Psoas muscle (tissue), 8 donors: ENCODE measurements around the gene ZCCHC3. TPM values are rescaled to one million over a fixed set of nuclear protein-coding genes. Genes with fewer than 3 reads are reported as not detected.

Experiments used
- ATAC-seq, 4 donors: fragments of 200-7000 bp; cut with Tn5 transposase; one replicate each; pipeline ENCODE4 v1.9.1; 2020; ENCODE audit warnings: moderate library complexity in 3 of 4, mild to moderate bottlenecking in 2 of 4
- DNase-seq, 2 donors: peaks; one replicate each; pipeline ENCODE4 v3.0.0-alpha.2; 2020
- H3K27ac ChIP-seq: fragments of 200-600 bp; one replicate; pipeline ENCODE4 v1.8.0; 2022
- H3K27me3 ChIP-seq, 3 donors: fragments of 200-600 bp in 1 of 3; one replicate each; pipeline versions ENCODE4 v1.6.1 to v1.8.0; 2013 to 2022; ENCODE audit warnings: low read length in 2 of 3, mild to moderate bottlenecking in 2 of 3, moderate library complexity in 1 of 3; ENCODE audit not compliant: insufficient read depth in 3 of 3
- H3K36me3 ChIP-seq, 2 donors: fragments of 200-600 bp in 1 of 2; one replicate each; pipeline versions ENCODE4 v1.6.1 to v1.8.0; 2013 to 2022; ENCODE audit warnings: low read depth in 1 of 2, mild to moderate bottlenecking in 1 of 2, moderate library complexity in 1 of 2; ENCODE audit not compliant: insufficient read depth in 1 of 2
- H3K4me1 ChIP-seq: fragments of 200-600 bp; one replicate; pipeline ENCODE4 v1.8.0; 2022
- H3K4me3 ChIP-seq: fragments of 200-600 bp; one replicate; pipeline ENCODE4 v1.8.0; 2022; ENCODE audit warnings: mild to moderate bottlenecking
- H3K9me3 ChIP-seq: fragments of 200-600 bp; one replicate; pipeline ENCODE4 v1.8.0; 2022
- WGBS, 3 donors: extraction: QIAGEN DNeasy Blood & Tissue Kit; methylation state at CpG; one replicate each; pipeline versions ENCODE4 v1.1.6 to v1.1.7; 2013; 5-methylcytosine and 5-hydroxymethylcytosine counted together
- intact Hi-C, 2 donors: fragments of 100-400 bp; cut with DNase I; formaldehyde crosslinking; loops; one replicate each; pipeline versions ENCODE4 v1.11.0 to v1.14.2; 2022
- polyA plus RNA-seq, 3 donors: library from polyadenylated mRNA; stranded (reverse); fragments of 200-250 nt; gene quantifications; one replicate each; pipeline ENCODE4 v1.2.3, GENCODE V29; 2013
- total RNA-seq, 4 donors: library from RNA; stranded (reverse); fragmentation: NEBNext Ultra II Directional in 2 of 4; extraction: Animal tissue kit (Norgen Biotek cat#: 25700) in 2 of 4; gene quantifications; one replicate each; pipeline versions ENCODE4 v1.2.1 to v1.2.4, GENCODE V29; 2021 to 2023
- TF ChIP-seq, protein P1 (sequence below): fragments of 200-600 bp; IDR thresholded peaks from one replicate; pipeline ENCODE4 v1.8.0; 2022; ENCODE audit warnings: antibody characterized with exemption
- donor health status: healthy with polysubstance abuse.
- donor health status: DM: no; HTN: no; CAD: no; lungs with moderate emphysema.
- donor health status: Bipolar disorder and iron deficiency.
- donor health status: healthy.
- donor health status: DM: yes; HTN: yes; CAD: no.
- donor health status: DM: no; HTN: no; CAD: no.
- donor health status: DM: no; HTN: no; CAD: no.
- donor health status: DM: yes; HTN: yes; CAD: no.

The ZCCHC3 gene
- total and polyA plus RNA-seq, 7 donors: 6.8 to 10.2 (median 9.3) TPM

DNA sequence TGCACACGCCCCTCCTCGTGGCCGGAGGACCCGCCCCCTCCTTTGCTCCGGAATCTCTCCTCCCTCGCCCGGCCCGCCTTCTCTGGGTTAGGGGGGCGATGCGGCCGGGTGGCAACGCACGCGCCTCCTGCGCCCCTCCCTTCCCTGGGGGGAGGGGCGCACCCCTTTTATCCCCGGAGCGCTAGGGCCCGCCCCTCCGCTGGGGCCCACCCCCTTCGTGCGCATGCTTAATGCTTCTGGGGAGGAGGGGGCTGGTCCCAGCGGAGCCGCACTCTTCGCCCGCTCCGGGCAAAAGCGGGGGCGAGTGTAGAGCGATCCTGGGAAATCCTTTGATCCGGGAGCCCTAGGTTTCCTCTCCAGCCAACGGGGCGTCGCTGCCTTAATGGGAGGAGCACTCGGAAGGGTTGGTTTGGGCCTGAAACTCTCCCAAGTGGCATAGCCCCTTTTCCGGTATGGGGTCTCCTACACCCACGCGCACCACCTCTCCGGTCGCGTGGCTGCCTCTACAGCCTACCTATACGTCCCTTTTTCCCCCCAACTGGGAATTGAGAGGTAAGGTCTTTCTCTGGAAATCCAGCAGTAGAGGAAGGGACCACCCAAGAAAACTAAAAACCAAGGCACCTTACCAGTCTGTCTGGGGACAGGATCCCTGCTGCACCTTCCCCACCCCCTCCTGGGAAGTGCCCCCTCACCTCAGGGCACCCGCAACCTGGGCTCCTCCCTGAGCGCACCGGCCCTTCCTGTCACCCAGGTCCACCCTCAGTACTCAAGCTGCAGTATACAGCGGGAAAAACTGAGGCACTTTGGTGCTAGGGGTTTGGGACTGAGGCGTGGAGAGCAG is 30.0 kb downstream of the ZCCHC3 start:
- WGBS, 3 donors: 11 to 17% (median 13%) methylated on average over 41 to 47 of the region's 47 CpGs
- intact Hi-C loops: no loop called here

DNA sequence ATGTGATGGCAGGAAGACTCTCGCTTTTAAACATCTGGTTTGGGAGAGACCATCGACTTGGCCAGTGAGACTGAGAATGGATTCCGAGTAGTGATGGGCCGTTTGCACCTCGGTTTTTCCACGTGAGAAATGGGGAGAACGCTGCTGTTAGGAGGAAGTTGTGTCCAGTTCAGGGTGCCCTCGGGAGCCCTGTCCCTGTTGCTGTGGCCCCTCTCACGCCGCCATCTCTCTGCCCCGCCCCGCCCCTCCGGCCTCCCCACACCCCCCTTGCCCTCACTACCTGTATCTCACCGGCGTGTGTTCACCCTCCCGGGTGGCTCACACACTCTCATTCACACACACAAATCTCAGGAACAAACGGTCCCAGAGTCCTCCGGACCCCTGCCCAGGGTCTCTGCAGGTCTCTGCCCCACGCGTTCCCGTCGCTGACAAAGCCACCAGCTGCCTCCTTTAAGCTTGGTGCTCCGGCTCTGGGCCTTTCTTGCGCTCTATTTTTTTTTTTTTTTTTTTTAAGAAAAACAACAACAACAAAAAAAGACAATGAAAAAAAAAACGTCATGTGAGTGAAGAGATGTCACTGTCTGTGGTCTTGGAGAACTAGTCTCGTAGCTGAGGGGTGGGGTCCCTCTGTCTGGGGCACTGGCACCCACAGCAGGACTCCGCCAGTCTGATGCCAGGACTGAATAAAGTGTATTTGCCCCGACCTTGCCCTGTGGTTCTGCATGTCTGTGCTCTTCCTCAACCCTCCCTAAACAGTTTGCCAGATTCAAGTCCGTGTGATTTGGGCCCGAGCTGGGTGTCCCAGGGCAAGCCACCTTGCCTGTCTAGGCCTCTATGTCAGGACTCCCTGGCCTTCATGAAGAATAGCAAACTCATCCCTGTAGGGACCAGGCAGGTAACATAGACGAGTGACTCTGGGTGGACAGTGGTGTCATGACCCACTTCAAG is 30.9 kb downstream of the ZCCHC3 start:
- H3K27ac ChIP-seq: peak overlapping the region; percentile 58
- H3K27me3 ChIP-seq: no peaks in the 10 kb centered on the region
- peaks cover 5% of the 10 kb centered on the region for H3K4me1 ChIP-seq
- DNase-seq (no peak), ATAC-seq (no peak)
- TF ChIP-seq, protein P1, sequence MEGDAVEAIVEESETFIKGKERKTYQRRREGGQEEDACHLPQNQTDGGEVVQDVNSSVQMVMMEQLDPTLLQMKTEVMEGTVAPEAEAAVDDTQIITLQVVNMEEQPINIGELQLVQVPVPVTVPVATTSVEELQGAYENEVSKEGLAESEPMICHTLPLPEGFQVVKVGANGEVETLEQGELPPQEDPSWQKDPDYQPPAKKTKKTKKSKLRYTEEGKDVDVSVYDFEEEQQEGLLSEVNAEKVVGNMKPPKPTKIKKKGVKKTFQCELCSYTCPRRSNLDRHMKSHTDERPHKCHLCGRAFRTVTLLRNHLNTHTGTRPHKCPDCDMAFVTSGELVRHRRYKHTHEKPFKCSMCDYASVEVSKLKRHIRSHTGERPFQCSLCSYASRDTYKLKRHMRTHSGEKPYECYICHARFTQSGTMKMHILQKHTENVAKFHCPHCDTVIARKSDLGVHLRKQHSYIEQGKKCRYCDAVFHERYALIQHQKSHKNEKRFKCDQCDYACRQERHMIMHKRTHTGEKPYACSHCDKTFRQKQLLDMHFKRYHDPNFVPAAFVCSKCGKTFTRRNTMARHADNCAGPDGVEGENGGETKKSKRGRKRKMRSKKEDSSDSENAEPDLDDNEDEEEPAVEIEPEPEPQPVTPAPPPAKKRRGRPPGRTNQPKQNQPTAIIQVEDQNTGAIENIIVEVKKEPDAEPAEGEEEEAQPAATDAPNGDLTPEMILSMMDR: no peak
- H3K9me3 ChIP-seq: no peaks in the 10 kb centered on the region
- intact Hi-C loops: no loop called here
- no peaks in the 10 kb centered on the region for H3K36me3 ChIP-seq
- H3K4me3 ChIP-seq: peak overlapping the region; percentile 70
- WGBS, 3 donors: 58 to 66% (median 65%) methylated on average over 29 to 31 of the region's 31 CpGs

More for the DNA sequence above, 30.0 kb downstream of the ZCCHC3 start:
- Histone ChIP-seq H3K27me3 (no peaks in the 10 kb centered on the region), H3K4me3 (peak overlapping the region; percentile 70), H3K9me3 (no peaks in the 10 kb centered on the region), H3K27ac (peak overlapping the region; percentile 58), H3K4me1 (peaks cover 5% of the 10 kb centered on the region), H3K36me3 (no peaks in the 10 kb centered on the region)
- ATAC-seq: peak in 3 of 4 donors; percentile 7 to 13 (median 11)
- peak; percentile 80 to 81 for DNase-seq
- TF ChIP-seq, protein P1: no peak

DNA sequence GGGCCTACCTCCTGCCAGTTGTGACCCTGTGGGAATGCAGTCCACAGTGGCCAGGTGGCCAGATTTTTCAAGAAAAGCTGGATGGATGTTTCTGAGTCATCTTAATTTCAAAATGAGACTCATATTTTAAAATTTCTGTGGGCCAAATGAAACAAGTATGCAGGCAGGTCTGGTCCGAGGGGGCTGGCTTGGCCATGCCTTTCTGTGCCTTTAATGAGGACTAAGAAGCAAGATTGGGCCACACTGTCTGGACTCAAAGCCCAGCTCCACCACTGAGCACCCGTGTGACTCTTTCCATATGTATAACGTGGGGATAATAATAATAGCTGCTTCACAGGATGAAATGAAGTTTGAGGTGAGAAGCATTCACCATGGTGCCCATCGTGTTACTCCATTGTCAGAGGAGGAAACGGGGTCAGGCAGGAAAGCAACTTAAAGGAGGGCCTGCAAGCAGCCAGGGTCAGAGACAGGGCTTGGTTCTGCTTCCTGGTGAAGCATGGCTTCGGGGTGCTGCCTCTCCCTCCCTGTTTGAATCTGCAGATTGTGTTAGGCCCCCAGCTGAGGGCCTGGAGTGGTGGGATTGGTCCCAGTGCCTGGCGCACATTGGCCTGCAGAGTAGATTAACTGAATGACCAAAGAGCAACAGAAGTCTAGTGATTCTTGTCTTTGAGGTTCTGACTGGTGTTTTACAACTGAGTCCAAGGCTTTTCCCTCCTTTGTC is 31.8 kb downstream of the ZCCHC3 start:
- H3K27me3 ChIP-seq: no peaks in the 10 kb centered on the region
- ATAC-seq (no peak), DNase-seq (no peak)
- no peaks in the 10 kb centered on the region for H3K4me1 ChIP-seq
- H3K36me3 ChIP-seq: no peaks in the 10 kb centered on the region
- H3K27ac ChIP-seq: no peak overlapping the region
- H3K9me3 ChIP-seq: no peaks in the 10 kb centered on the region
- WGBS, 3 donors: 54 to 59% (median 58%) methylated on average over 7 of the region's 7 CpGs
- no peak overlapping the region for H3K4me3 ChIP-seq
- intact Hi-C loops: no loop called here
- TF ChIP-seq, protein P1: no peak

DNA sequence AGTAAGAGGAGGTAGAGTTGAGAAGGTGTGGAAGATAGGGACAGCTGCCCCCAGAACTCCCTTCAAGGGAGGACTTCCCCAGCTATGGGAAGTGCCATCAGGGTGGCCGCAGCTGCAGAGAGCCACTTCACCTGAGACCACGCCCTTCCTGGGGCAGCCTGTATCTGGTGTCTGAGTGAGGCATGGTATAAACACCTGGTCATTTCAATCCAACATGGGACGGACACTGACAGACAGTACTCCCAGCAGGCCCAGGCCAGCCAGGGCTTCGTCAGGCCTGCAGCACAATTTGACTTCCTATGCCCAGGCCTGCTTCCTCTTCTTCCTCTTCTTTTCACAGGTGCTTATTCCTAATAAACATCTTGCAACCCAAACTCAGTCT is 32.5 kb downstream of the ZCCHC3 start:
- Histone ChIP-seq H3K27ac (no peak overlapping the region), H3K36me3 (no peaks in the 10 kb centered on the region), H3K27me3 (no peaks in the 10 kb centered on the region), H3K4me1 (no peaks in the 10 kb centered on the region), H3K9me3 (no peaks in the 10 kb centered on the region), H3K4me3 (no peak overlapping the region)
- ATAC-seq: no peak
- TF ChIP-seq, protein P1: no peak
- 70 to 76% (median 71%) methylated on average over 4 of the region's 4 CpGs for WGBS, 3 donors
- no peak for DNase-seq
- intact Hi-C loops: loop anchor here in 1 of 2 donors (5.0 to 10.0 kb wide), 2 partner anchors 55 to 123 kb away; no protein-coding TSS in a partner anchor
